Astrocyte (in vitro differentiated cells and primary cell): ENCODE data around the gene IRF3. TPM values are rescaled to one million over a fixed set of nuclear protein-coding genes. Genes with fewer than 3 reads are reported as not detected.

Experiments used
- DNase-seq: peaks from one replicate; pipeline ENCODE4 v3.0.0-alpha.2; 2010; ENCODE audit warnings: low read depth
- FAIRE-seq: peaks from 2 replicates; lab custom pipeline; 2011; peaks lifted over from hg19 to GRCh38; lab: Jason Lieb, UNC
- H2AFZ ChIP-seq: 2 replicates; pipeline ENCODE4 v1.6.0; 2012; ENCODE audit warnings: low read depth, low read length, inconsistent platforms
- H3K27ac ChIP-seq: 2 replicates; pipeline ENCODE4 v1.5.1; 2011; ENCODE audit warnings: low read depth, low read length, inconsistent platforms
- H3K27me3 ChIP-seq: 2 replicates; pipeline ENCODE4 v1.6.0; 2011; ENCODE audit warnings: low read length, inconsistent platforms; ENCODE audit not compliant: insufficient read depth
- H3K36me3 ChIP-seq: 2 replicates; pipeline ENCODE4 v1.5.1; 2011; ENCODE audit warnings: low read length, inconsistent platforms; ENCODE audit not compliant: insufficient read depth
- H3K4me1 ChIP-seq: 2 replicates; pipeline ENCODE4 v1.5.1; 2011; ENCODE audit warnings: low read length, inconsistent platforms; ENCODE audit not compliant: insufficient read depth
- H3K4me2 ChIP-seq: 2 replicates; pipeline ENCODE4 v1.6.0; 2012; ENCODE audit warnings: low read length, inconsistent platforms
- H3K4me3 ChIP-seq: 2 replicates; pipeline ENCODE4 v1.5.1; 2011; ENCODE audit warnings: low read depth, mild to moderate bottlenecking, low read length, inconsistent platforms; ENCODE audit not compliant: insufficient read depth
- H3K79me2 ChIP-seq: 2 replicates; pipeline ENCODE4 v1.6.0; 2012; ENCODE audit warnings: mild to moderate bottlenecking, low read length, inconsistent platforms; ENCODE audit not compliant: insufficient read depth
- H3K9ac ChIP-seq: 2 replicates; pipeline ENCODE4 v1.6.0; 2012; ENCODE audit warnings: mild to moderate bottlenecking, low read length, inconsistent platforms
- H3K9me3 ChIP-seq: 2 replicates; pipeline ENCODE4 v1.5.1; 2012; ENCODE audit warnings: low read depth, mild to moderate bottlenecking, low read length, inconsistent platforms; ENCODE audit not compliant: insufficient read depth
- H4K20me1 ChIP-seq: 2 replicates; pipeline ENCODE4 v1.6.0; 2012; ENCODE audit warnings: low read length, inconsistent platforms; ENCODE audit not compliant: insufficient read depth
- H3K27ac Mint-ChIP-seq: one replicate; pipeline ENCODE4 v1.8.0; 2021; ENCODE audit warnings: mild to moderate bottlenecking, mixed read lengths; ENCODE audit not compliant: unreplicated experiment
- H3K27me3 Mint-ChIP-seq: one replicate; pipeline ENCODE4 v1.8.0; 2021; ENCODE audit warnings: low read depth, mixed read lengths; ENCODE audit not compliant: unreplicated experiment
- H3K36me3 Mint-ChIP-seq: one replicate; pipeline ENCODE4 v1.8.0; 2021; ENCODE audit warnings: low read depth, mixed read lengths; ENCODE audit not compliant: unreplicated experiment
- H3K4me1 Mint-ChIP-seq: one replicate; pipeline ENCODE4 v1.8.0; 2021; ENCODE audit warnings: low read depth, mixed read lengths; ENCODE audit not compliant: unreplicated experiment
- H3K4me3 Mint-ChIP-seq: one replicate; pipeline ENCODE4 v1.8.0; 2021; ENCODE audit warnings: mild to moderate bottlenecking, moderate library complexity, mixed read lengths; ENCODE audit not compliant: unreplicated experiment
- H3K9me3 Mint-ChIP-seq: one replicate; pipeline ENCODE4 v1.8.0; 2021; ENCODE audit warnings: mild to moderate bottlenecking, mixed read lengths; ENCODE audit not compliant: unreplicated experiment
- EZH2 ChIP-seq: IDR thresholded peaks from 2 replicates; pipeline ENCODE4 v1.6.1; 2012; ENCODE audit warnings: mild to moderate bottlenecking, low read length, inconsistent platforms; ENCODE audit not compliant: insufficient read depth
- total RNA-seq: library from RNA; stranded (reverse); gene quantifications from 2 replicates; pipeline ENCODE4 v1.2.1, GENCODE V29; 2021
- TF ChIP-seq, protein P1 (sequence below): IDR thresholded peaks from 2 replicates; pipeline ENCODE4 v1.5.1; 2011; ENCODE audit warnings: low read depth, mild to moderate bottlenecking, inconsistent platforms, low read length, moderate library complexity; ENCODE audit not compliant: insufficient read depth

IRF3 gene
- total RNA-seq, 1 donor from 2014 or later, result 68.1 TPM

DNA sequence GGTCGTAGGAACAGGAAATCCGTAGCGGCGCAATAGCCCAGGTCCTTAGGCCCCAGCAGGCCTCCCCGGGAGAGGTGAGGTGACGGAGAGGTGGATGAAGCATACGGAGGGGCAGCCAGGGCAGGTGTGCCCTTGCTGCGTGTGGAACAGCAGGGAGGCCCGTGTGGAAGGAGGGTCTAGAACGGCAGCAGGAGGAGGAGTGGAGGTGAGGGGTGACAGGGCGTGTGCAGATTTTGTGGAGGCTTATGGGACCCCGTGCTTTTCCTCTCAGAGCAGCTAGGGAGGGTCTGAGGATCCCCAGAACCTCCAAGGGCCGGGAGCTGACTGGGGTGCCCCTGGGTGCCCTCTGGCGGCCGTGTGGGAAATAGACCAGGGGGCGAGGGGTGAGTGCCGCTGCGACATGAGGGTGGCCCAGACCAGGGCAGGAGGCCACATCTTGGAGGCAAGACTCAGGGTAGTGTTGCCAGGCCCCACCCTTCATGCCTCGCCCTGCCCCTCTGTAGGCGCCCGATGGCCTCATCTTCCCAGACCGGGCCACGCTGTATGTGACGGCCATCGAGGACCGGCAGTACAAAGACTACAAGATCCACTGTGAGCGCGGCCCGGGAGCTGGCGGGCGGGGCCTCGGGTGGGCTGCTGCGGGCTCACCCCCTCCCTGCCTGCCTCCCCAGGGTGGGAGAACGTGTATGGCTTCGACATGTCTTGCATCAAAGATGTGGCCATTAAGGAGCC is 18.8 kb upstream of the IRF3 start:
- H3K27me3 Mint-ChIP-seq, result no peaks in the 10 kb centered on the region
- peaks cover 74% of the 10 kb centered on the region for H4K20me1 ChIP-seq

DNA sequence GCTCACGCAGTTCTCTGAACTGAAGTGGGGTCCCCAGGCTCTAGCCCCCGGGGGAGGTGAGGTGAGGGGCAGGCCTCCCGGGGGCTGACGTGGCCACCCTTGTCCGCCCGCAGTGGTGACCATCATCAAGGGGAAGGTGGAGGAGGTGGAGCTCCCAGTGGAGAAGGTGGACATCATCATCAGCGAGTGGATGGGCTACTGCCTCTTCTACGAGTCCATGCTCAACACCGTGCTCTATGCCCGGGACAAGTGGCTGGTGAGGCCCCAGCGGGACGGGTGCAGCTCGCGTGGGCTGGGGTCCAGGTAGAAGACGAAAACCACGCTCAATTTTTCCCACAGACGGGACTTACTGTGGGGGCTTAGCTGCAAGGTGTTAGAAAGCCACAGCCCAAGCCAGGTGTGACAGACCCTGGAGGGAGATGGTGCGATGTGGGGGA is 18.2 kb upstream of the IRF3 start:
- no peaks in the 10 kb centered on the region for H3K9me3 Mint-ChIP-seq
- no peak overlapping the region for H3K27ac ChIP-seq
- H3K36me3 Mint-ChIP-seq, result peaks cover 17% of the 10 kb centered on the region
- no peaks in the 10 kb centered on the region for H3K27me3 ChIP-seq
- peaks cover 42% of the 10 kb centered on the region for H3K79me2 ChIP-seq
- no peak for TF ChIP-seq EZH2
- TF ChIP-seq, protein P1, sequence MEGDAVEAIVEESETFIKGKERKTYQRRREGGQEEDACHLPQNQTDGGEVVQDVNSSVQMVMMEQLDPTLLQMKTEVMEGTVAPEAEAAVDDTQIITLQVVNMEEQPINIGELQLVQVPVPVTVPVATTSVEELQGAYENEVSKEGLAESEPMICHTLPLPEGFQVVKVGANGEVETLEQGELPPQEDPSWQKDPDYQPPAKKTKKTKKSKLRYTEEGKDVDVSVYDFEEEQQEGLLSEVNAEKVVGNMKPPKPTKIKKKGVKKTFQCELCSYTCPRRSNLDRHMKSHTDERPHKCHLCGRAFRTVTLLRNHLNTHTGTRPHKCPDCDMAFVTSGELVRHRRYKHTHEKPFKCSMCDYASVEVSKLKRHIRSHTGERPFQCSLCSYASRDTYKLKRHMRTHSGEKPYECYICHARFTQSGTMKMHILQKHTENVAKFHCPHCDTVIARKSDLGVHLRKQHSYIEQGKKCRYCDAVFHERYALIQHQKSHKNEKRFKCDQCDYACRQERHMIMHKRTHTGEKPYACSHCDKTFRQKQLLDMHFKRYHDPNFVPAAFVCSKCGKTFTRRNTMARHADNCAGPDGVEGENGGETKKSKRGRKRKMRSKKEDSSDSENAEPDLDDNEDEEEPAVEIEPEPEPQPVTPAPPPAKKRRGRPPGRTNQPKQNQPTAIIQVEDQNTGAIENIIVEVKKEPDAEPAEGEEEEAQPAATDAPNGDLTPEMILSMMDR, result no peak
- no peak overlapping the region for H3K4me3 Mint-ChIP-seq
- H3K4me1 ChIP-seq, result peaks cover 20% of the 10 kb centered on the region
- H3K36me3 ChIP-seq, result peaks cover 16% of the 10 kb centered on the region
- no peak overlapping the region for H3K4me3 ChIP-seq
- no peak overlapping the region for H3K27ac Mint-ChIP-seq
- no peaks in the 10 kb centered on the region for H3K27me3 Mint-ChIP-seq
- H4K20me1 ChIP-seq, result peaks cover 73% of the 10 kb centered on the region
- no peak for FAIRE-seq
- no peak overlapping the region for H3K4me2 ChIP-seq
- peaks cover 9% of the 10 kb centered on the region for H3K4me1 Mint-ChIP-seq
- H3K9me3 ChIP-seq, result no peaks in the 10 kb centered on the region
- DNase-seq, result no peak
- H2AFZ ChIP-seq, result no peak overlapping the region
- no peak overlapping the region for H3K9ac ChIP-seq

More for the DNA sequence above, 18.8 kb upstream of the IRF3 start:
- Histone ChIP-seq H3K4me3 (no peak overlapping the region), H3K9ac (no peak overlapping the region), H3K36me3 (peaks cover 16% of the 10 kb centered on the region), H3K9me3 (no peaks in the 10 kb centered on the region), H2AFZ (no peak overlapping the region), H3K27me3 (no peaks in the 10 kb centered on the region), H3K4me1 (peaks cover 16% of the 10 kb centered on the region), H3K27ac (no peak overlapping the region), H3K79me2 (peaks cover 37% of the 10 kb centered on the region), H3K4me2 (no peak overlapping the region)
- DNase-seq (no peak), FAIRE-seq (no peak)
- Mint-ChIP-seq H3K4me3 (no peak overlapping the region), H3K4me1 (peaks cover 9% of the 10 kb centered on the region), H3K9me3 (no peaks in the 10 kb centered on the region), H3K27ac (no peak overlapping the region), H3K36me3 (peaks cover 17% of the 10 kb centered on the region)
- TF ChIP-seq EZH2, result no peak
- TF ChIP-seq, protein P1, result no peak

DNA sequence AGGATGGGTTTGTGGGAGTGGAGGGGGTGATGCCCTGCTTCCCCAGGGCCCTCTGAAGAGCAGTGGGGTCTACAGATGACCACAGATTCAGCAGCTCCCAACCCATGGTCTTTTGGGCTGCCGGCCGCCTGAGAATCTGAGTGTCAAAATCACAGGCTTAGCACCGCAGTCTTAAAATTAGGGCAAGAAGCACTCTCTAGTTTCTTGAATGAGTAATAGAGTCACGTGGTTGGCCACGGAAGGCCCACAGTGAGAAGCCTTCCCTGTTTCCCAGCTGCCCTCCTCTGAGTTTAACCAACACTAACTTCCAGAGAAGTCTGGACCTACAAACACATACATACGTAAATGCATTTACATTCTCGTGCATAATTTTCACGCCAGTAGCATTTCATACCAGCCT is 16.6 kb upstream of the IRF3 start:
- H3K9me3 Mint-ChIP-seq, result no peaks in the 10 kb centered on the region
- Histone ChIP-seq H3K4me3 (no peak overlapping the region), H3K27me3 (no peaks in the 10 kb centered on the region), H3K9ac (no peak overlapping the region), H3K27ac (no peak overlapping the region), H3K9me3 (no peaks in the 10 kb centered on the region), H3K4me2 (no peak overlapping the region), H3K4me1 (peaks cover 18% of the 10 kb centered on the region), H2AFZ (no peak overlapping the region), H3K36me3 (peaks cover 13% of the 10 kb centered on the region), H4K20me1 (peaks cover 78% of the 10 kb centered on the region), H3K79me2 (peaks cover 57% of the 10 kb centered on the region)
- FAIRE-seq (no peak), DNase-seq (no peak)
- H3K27me3 Mint-ChIP-seq, result no peaks in the 10 kb centered on the region
- peaks cover 6% of the 10 kb centered on the region for H3K4me1 Mint-ChIP-seq
- H3K4me3 Mint-ChIP-seq, result no peak overlapping the region
- H3K36me3 Mint-ChIP-seq, result peaks cover 13% of the 10 kb centered on the region
- TF ChIP-seq EZH2, result no peak
- TF ChIP-seq, protein P1, result no peak
- peak overlapping the region; percentile 47 for H3K27ac Mint-ChIP-seq
